H9 (cell line): ENCODE data around the gene ZNF335. TPM values are rescaled to one million over a fixed set of nuclear protein-coding genes. Genes with fewer than 3 reads are reported as not detected.

Experiments
- DNase-seq: peaks from one replicate; pipeline ENCODE4 v3.0.0-alpha.2; 2017
- H2AFZ ChIP-seq: one replicate; pipeline ENCODE4 v1.6.1; 2013; ENCODE audit warnings: mild to moderate bottlenecking, low read length, control low read depth, moderate library complexity
- H2AK5ac ChIP-seq: 2 replicates; pipeline ENCODE4 v1.6.1; 2013; ENCODE audit warnings: low read length, control low read depth, mixed read lengths; ENCODE audit not compliant: insufficient read length
- H2BK120ac ChIP-seq: one replicate; pipeline ENCODE4 v1.6.1; 2013; ENCODE audit warnings: low read depth, mild to moderate bottlenecking, low read length, control low read depth, inconsistent platforms; ENCODE audit not compliant: poor library complexity, severe bottlenecking
- H2BK12ac ChIP-seq: 2 replicates; pipeline ENCODE4 v1.6.1; 2013; ENCODE audit warnings: low read length, control low read depth, mixed read lengths, low read depth; ENCODE audit not compliant: insufficient read length
- H2BK15ac ChIP-seq: 2 replicates; pipeline ENCODE4 v1.6.1; 2013; ENCODE audit warnings: low read depth, low read length, control low read depth
- H2BK20ac ChIP-seq: one replicate; pipeline ENCODE4 v1.6.1; 2013; ENCODE audit warnings: low read depth, mild to moderate bottlenecking, low read length, control low read depth, inconsistent platforms; ENCODE audit not compliant: poor library complexity, severe bottlenecking
- H2BK5ac ChIP-seq: 2 replicates; pipeline ENCODE4 v1.6.1; 2013; ENCODE audit warnings: low read length, control low read depth, mixed read lengths; ENCODE audit not compliant: insufficient read length
- H3K14ac ChIP-seq: 2 replicates; pipeline ENCODE4 v1.6.1; 2013; ENCODE audit warnings: low read length, control low read depth; ENCODE audit not compliant: insufficient read depth
- H3K18ac ChIP-seq: 2 replicates; pipeline ENCODE4 v1.6.1; 2013; ENCODE audit warnings: low read depth, mild to moderate bottlenecking, mixed read lengths, low read length, control low read depth; ENCODE audit not compliant: insufficient read length
- H3K23ac ChIP-seq: 2 replicates; pipeline ENCODE4 v1.6.1; 2013; ENCODE audit warnings: low read length, control low read depth, mixed read lengths, low read depth; ENCODE audit not compliant: insufficient read length
- H3K23me2 ChIP-seq: 2 replicates; pipeline ENCODE4 v1.6.1; 2013; ENCODE audit warnings: low read depth, mild to moderate bottlenecking, mixed read lengths, low read length, control low read depth; ENCODE audit not compliant: insufficient read length, poor library complexity, severe bottlenecking
- H3K27ac ChIP-seq: 2 replicates; pipeline ENCODE4 v1.5.1; 2013; ENCODE audit warnings: low read length, control low read depth, mixed read lengths, low read depth; ENCODE audit not compliant: insufficient read length
- H3K27me3 ChIP-seq: 2 replicates; pipeline ENCODE4 v1.6.1; 2013; ENCODE audit warnings: low read length, control low read depth, inconsistent platforms; ENCODE audit not compliant: insufficient read depth
- H3K4ac ChIP-seq: 2 replicates; pipeline ENCODE4 v1.6.1; 2013; ENCODE audit warnings: low read depth, mild to moderate bottlenecking, control low read depth, inconsistent platforms, low read length, moderate library complexity
- H3K4me1 ChIP-seq: 2 replicates; pipeline ENCODE4 v1.6.1; 2013; ENCODE audit warnings: low read length, control low read depth, inconsistent platforms; ENCODE audit not compliant: insufficient read depth
- H3K4me2 ChIP-seq: 2 replicates; pipeline ENCODE4 v1.6.1; 2013; ENCODE audit warnings: low read length, control low read depth, mixed read lengths; ENCODE audit not compliant: insufficient read length, insufficient read depth
- H3K56ac ChIP-seq: 2 replicates; pipeline ENCODE4 v1.6.1; 2013; ENCODE audit warnings: low read depth, mild to moderate bottlenecking, mixed read lengths, low read length, control low read depth; ENCODE audit not compliant: insufficient read length
- H3K79me1 ChIP-seq: 2 replicates; pipeline ENCODE4 v1.6.1; 2013; ENCODE audit warnings: low read depth, mild to moderate bottlenecking, moderate library complexity, low read length, control low read depth, inconsistent platforms; ENCODE audit not compliant: insufficient read depth, poor library complexity, severe bottlenecking
- H3K79me2 ChIP-seq: 2 replicates; pipeline ENCODE4 v1.6.1; 2013; ENCODE audit warnings: low read length, control low read depth, inconsistent platforms; ENCODE audit not compliant: insufficient read depth
- H3K9ac ChIP-seq: 2 replicates; pipeline ENCODE4 v1.6.1; 2013; ENCODE audit warnings: low read length, control low read depth, mixed read lengths; ENCODE audit not compliant: insufficient read length; ENCODE audit errors: extremely low read depth
- H3K9me3 ChIP-seq: one replicate; pipeline ENCODE4 v1.6.1; 2013; ENCODE audit warnings: low read depth, low read length, inconsistent platforms; ENCODE audit not compliant: control insufficient read depth
- H3T11ph ChIP-seq: one replicate; pipeline ENCODE4 v1.6.1; 2013; ENCODE audit warnings: mild to moderate bottlenecking, low read length, control low read depth, inconsistent platforms
- H4K20me1 ChIP-seq: one replicate; pipeline ENCODE4 v1.6.1; 2013; ENCODE audit not compliant: control insufficient read depth, insufficient read length, insufficient read depth
- H4K5ac ChIP-seq: 2 replicates; pipeline ENCODE4 v1.6.1; 2013; ENCODE audit warnings: low read depth, mild to moderate bottlenecking, mixed read lengths, low read length, control low read depth; ENCODE audit not compliant: insufficient read length
- H4K8ac ChIP-seq: replicated peaks from 2 replicates; pipeline ENCODE4 v1.6.1; 2013; ENCODE audit warnings: low read length, control low read depth, mixed read lengths, low read depth; ENCODE audit not compliant: insufficient read length
- H4K91ac ChIP-seq: 2 replicates; pipeline ENCODE4 v1.6.1; 2013; ENCODE audit warnings: low read depth, mild to moderate bottlenecking, moderate library complexity, mixed read lengths, low read length, control low read depth; ENCODE audit not compliant: insufficient read length
- H3K27ac Mint-ChIP-seq, 3 experiments: 2 replicates in 2 of 3; 3 replicates in 1 of 3; pipeline ENCODE4 v1.8.0; 2020 to 2021; ENCODE audit warnings: mixed read lengths in 3 of 3, mild to moderate bottlenecking in 1 of 3, moderate library complexity in 1 of 3
- H3K27me3 Mint-ChIP-seq: 2 replicates; pipeline ENCODE4 v1.8.0; 2021; ENCODE audit warnings: low read depth, mild to moderate bottlenecking, moderate library complexity, mixed read lengths
- H3K36me3 Mint-ChIP-seq, 3 experiments: 2 replicates in 2 of 3; 3 replicates in 1 of 3; pipeline ENCODE4 v1.8.0; 2020 to 2021; ENCODE audit warnings: low read depth in 3 of 3, mixed read lengths in 3 of 3; ENCODE audit not compliant: insufficient read depth in 1 of 3
- H3K4me1 Mint-ChIP-seq, 2 experiments: 2 replicates each; pipeline ENCODE4 v1.8.0; 2020; ENCODE audit warnings: mixed read lengths in 2 of 2
- H3K4me3 Mint-ChIP-seq, 2 experiments: 2 replicates in 1 of 2; 3 replicates in 1 of 2; pipeline ENCODE4 v1.8.0; 2020 to 2021; ENCODE audit warnings: mild to moderate bottlenecking in 2 of 2, mixed read lengths in 2 of 2, moderate library complexity in 1 of 2
- H3K9me3 Mint-ChIP-seq, 2 experiments: 2 replicates in 1 of 2; 3 replicates in 1 of 2; pipeline ENCODE4 v1.8.0; 2020; ENCODE audit warnings: mild to moderate bottlenecking in 2 of 2, mixed read lengths in 2 of 2, moderate library complexity in 1 of 2
- WGBS: extraction: QIAGEN DNeasy Blood & Tissue Kit; methylation state at CpG from one replicate; pipeline ENCODE4 v1.1.7; 2013; ENCODE audit warnings: missing lambda C conversion rate, low lambda C conversion rate, mixed read lengths; ENCODE audit not compliant: insufficient read length; ENCODE audit errors: extremely low coverage; 5-methylcytosine and 5-hydroxymethylcytosine counted together
- total RNA-seq: library from RNA; stranded (reverse); gene quantifications from 2 replicates; pipeline ENCODE4 v1.2.1, GENCODE V29; 2021
- TF ChIP-seq, protein P1 (sequence below): fragments of 200-600 bp; sonication (generic); conservative IDR thresholded peaks from 3 replicates; pipeline ENCODE4 v1.8.0; 2021; ENCODE audit warnings: antibody characterized with exemption, mild to moderate bottlenecking

ZNF335 gene
- total RNA-seq, 1 experiment from 2014 or later = 21.1 TPM

DNA sequence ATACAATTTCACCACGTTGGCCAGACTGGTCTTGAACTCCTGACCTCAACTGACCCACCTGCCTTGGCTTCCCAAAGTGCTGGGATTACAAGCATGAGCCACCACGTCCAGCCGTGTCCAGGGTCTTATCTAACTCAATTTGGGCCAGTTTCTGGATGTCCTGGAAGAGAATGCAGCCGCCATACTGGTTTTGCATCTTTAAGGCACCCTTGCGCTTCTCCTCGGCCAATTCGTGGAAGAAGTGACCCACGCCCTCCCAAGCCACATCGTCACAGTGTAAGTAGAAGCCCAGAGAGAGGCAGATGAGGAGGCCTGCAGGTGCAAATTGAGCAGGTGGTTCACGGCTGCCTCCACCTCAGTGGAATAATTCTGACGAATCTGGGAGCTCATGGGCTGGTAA lies 3.7 kb upstream of the ZNF335 start:
- H3K36me3 Mint-ChIP-seq = no peaks in the 10 kb centered on the region
- no peak overlapping the region for H3K27ac Mint-ChIP-seq
- no peaks in the 10 kb centered on the region; a peak in 1 of 5 replicates for H3K9me3 Mint-ChIP-seq
- H2AFZ ChIP-seq = no peak overlapping the region
- H3K23ac ChIP-seq = no peak overlapping the region
- H3T11ph ChIP-seq = no peak overlapping the region
- peaks cover 7 to 10% of the 10 kb centered on the region in 2 experiments for H3K4me1 Mint-ChIP-seq
- H2BK12ac ChIP-seq = no peak overlapping the region
- no peaks in the 10 kb centered on the region for H3K4me1 ChIP-seq
- no peaks in the 10 kb centered on the region for H3K9me3 ChIP-seq
- no peak overlapping the region for H2BK120ac ChIP-seq
- TF ChIP-seq, protein P1, sequence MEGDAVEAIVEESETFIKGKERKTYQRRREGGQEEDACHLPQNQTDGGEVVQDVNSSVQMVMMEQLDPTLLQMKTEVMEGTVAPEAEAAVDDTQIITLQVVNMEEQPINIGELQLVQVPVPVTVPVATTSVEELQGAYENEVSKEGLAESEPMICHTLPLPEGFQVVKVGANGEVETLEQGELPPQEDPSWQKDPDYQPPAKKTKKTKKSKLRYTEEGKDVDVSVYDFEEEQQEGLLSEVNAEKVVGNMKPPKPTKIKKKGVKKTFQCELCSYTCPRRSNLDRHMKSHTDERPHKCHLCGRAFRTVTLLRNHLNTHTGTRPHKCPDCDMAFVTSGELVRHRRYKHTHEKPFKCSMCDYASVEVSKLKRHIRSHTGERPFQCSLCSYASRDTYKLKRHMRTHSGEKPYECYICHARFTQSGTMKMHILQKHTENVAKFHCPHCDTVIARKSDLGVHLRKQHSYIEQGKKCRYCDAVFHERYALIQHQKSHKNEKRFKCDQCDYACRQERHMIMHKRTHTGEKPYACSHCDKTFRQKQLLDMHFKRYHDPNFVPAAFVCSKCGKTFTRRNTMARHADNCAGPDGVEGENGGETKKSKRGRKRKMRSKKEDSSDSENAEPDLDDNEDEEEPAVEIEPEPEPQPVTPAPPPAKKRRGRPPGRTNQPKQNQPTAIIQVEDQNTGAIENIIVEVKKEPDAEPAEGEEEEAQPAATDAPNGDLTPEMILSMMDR = no peak
- H2BK20ac ChIP-seq = no peak overlapping the region
- no peak overlapping the region for H3K4ac ChIP-seq
- H3K18ac ChIP-seq = no peak overlapping the region
- H3K27me3 ChIP-seq = no peaks in the 10 kb centered on the region
- H4K91ac ChIP-seq = no peak overlapping the region
- no peak overlapping the region for H4K5ac ChIP-seq
- H3K79me2 ChIP-seq = no peaks in the 10 kb centered on the region
- H4K20me1 ChIP-seq = no peaks in the 10 kb centered on the region
- H3K79me1 ChIP-seq = no peaks in the 10 kb centered on the region
- no peak overlapping the region for H2BK15ac ChIP-seq
- H3K27me3 Mint-ChIP-seq = no peaks in the 10 kb centered on the region; the same call in none of the 2 replicates
- H3K9ac ChIP-seq = no peak overlapping the region
- no CpG with 5 or more reads among the region's 11 CpGs for WGBS
- no peak overlapping the region for H3K4me3 Mint-ChIP-seq
- H3K23me2 ChIP-seq = peaks cover 6% of the 10 kb centered on the region
- no peak overlapping the region for H3K27ac ChIP-seq
- no peak overlapping the region; the same call in 1 of the 2 replicates for H3K14ac ChIP-seq
- no peak overlapping the region for H4K8ac ChIP-seq
- H2BK5ac ChIP-seq = no peak overlapping the region
- H2AK5ac ChIP-seq = no peak overlapping the region
- no peak for DNase-seq
- H3K56ac ChIP-seq = no peak overlapping the region
- H3K4me2 ChIP-seq = no peak overlapping the region
